Germinal center (tissue), 1 donor: ENCODE results near the gene TDRD3.

Experiments used
- DNase-seq: peaks from one replicate; pipeline ENCODE4 v3.0.0; 2012; ENCODE audit warnings: mixed read lengths, low spot score

TDRD3 gene

DNA sequence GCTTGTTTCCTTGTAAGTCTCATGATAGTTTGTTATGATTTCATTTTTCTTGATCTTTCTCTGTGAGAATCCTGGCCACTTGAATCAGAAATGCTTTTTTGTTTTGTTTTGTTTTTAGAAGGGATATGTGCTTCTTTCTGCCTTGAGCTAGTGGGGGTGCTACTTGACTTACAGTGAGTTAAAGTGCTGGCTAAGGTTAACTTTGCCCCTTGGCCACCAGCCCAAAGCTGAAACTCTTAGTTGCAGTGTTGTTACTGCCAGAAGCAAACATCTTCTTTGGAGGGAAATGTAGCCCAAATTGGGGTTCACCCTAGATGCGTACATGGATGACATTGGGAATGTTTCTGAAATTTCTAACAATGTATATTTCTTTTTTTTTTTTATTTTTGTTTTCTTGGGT, 57.4 kb downstream of the TDRD3 start:
- DNase-seq, result no peak

DNA sequence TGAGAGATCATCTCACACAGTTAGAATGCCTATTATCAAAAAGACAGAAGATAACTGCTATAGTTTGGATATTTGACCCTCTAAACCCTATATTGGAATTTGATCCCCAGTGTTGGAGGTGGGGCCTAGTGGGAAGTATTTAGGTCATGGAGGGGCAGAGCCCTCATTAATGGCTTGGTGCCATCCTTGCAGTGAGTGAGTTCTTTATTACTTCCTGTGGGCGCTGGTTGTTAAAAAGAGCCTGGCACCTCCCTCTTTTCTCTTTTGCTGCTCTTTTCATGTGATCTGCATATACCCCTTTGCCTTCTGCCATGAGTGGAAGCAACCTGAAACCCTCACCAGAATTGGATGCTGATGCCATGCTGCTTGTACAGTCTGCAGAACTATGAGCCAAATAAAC, 66.8 kb downstream of the TDRD3 start:
- DNase-seq, result no peak

DNA sequence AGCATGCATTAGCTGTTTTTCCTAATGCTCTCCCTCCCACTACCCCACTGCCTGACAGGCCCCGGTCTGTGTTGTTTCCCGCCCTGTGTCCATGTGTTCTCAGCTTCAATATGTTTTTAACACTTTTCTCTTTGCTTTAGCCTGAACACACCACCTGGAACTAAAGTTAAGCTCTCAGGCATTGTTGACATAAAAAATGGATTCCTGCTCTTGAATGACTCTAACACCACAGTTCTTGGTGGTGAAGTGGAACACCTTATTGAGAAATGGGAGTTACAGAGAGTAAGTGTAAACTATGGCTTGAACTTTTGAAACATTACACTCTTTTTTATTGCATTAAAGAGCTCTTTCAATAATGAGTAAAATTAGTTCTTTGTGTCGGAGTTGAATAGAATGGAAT, 70.1 kb downstream of the TDRD3 start:
- DNase-seq, result no peak

DNA sequence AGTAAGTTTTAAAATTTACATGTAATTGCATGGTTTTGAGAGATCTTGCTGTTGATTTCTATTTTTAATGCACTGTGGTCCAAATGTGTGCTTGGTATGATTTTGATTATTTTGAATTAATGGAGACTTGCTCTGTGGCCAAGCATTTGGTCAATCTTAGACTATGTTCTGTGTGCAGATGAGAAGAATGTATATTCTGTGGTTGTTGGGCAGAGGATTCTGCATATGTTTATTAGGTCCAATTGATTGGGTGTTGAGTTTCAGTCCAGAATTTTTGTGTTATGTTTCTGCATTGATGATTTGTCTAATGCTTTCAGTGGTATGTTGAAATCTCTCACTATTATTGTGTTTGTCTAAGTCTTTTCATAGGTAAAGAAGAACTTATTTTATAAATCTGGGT, 82.3 kb downstream of the TDRD3 start:
- no peak for DNase-seq

DNA sequence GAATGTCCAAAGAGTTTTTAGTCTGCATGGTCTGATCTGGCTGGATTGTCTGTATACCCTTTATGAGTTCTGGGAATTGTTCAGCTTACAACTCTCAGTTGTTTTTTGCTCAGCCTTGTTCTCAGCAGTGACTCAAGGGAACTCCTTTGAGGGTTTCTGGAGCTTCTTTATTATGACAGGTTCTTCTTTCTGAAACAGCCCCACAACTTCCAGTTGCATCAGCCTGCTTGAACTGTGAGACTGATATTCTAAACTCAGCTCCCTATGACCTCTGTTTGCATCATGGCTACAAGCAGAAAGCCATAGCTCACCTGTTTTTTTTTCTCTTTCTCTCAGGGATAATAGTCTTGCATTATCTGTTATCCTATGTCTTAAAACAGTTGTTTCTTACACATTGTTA, 85.0 kb downstream of the TDRD3 start:
- no peak for DNase-seq

DNA sequence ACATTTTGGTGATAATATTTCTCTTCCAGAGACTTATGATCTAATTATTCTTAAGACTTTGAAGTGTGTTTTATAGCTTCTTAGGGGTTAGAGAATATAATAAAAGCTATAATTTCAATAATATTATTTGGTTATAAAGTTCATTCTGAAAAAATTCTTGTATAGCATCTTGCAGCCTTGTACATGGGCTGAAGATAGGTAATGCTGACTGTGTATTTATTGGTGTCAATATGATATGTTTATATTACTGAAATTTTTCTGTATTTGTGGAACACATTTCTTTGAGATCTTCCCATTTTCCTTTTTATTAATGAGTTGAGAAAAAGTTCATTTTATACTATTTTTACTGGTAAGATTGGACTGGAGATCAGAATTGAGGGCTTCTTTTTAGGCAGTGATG, 87.8 kb downstream of the TDRD3 start:
- no peak for DNase-seq

DNA sequence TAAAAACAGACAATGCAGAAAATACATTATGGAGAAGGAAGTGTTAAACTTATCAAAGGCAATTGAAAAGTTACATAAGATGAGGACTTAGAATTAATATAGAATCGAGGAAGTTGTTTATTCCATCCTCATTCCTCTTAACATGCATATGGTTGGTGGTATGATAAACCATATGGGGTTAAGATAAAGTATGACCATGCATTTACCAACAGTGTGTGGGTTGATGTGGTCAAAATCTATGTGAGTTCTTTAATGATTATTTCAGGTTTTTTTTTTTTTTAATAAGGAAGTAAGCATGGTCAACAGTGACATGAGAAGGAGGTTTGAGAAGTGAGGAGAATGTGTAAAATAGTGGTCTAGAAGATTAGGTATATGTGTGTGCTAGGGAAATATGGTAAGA, 94.5 kb downstream of the TDRD3 start:
- DNase-seq, result no peak

DNA sequence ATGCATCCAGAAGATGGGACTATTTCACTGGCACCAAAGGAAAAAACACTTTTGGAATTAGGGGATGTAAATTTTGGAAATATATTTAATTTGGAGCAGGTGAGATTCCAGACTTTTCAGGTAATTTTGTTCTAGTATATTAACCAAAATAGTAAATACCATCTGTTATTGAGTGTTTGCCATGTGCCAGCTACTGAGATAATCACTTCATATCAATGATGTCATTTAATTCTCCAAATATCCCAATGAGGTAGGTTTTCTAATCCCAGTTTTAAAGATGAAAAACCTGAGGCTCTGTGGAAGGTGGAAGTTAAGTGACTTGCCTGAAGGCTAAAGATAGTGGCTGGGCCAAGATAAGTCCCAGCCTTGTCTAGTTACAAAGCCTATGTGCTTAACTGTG, 95.2 kb downstream of the TDRD3 start:
- no peak for DNase-seq

DNA sequence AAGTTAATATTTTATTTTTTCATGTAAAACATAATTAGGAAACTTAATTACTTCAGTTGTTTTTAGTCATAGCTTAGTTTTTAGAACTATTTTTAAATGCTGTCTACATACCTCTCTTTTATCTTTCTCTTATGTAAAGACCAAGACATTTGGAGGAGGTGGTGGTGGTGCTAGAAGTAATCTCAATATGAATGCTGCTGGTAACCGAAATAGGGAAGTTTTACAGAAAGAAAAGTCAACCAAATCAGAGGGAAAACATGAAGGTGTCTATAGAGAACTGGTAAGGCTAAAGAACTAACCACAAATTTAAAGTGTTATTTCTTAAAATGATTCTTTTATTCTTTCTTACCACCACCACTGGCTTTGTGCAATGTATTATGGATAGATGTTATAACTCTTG, 97.3 kb downstream of the TDRD3 start:
- DNase-seq, result no peak

DNA sequence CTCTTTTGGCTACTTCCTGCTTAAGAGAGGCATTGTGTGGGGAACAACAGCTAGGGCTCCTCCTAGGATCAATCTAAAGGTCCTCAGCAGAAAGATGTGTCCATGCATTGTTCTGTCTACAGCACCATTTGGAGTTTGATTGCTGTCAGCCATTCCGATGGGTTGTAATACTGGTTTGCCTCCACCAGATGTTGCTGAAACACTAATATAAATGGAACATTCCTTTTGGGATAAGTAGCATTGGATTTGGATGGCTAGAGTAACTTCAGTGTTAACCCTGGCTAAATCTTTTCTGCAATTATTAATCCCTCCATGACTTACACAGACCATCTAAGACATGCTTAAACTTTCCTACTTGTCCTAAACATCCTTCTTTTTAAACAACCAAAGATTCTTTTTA, 104.2 kb downstream of the TDRD3 start:
- no peak for DNase-seq

DNA sequence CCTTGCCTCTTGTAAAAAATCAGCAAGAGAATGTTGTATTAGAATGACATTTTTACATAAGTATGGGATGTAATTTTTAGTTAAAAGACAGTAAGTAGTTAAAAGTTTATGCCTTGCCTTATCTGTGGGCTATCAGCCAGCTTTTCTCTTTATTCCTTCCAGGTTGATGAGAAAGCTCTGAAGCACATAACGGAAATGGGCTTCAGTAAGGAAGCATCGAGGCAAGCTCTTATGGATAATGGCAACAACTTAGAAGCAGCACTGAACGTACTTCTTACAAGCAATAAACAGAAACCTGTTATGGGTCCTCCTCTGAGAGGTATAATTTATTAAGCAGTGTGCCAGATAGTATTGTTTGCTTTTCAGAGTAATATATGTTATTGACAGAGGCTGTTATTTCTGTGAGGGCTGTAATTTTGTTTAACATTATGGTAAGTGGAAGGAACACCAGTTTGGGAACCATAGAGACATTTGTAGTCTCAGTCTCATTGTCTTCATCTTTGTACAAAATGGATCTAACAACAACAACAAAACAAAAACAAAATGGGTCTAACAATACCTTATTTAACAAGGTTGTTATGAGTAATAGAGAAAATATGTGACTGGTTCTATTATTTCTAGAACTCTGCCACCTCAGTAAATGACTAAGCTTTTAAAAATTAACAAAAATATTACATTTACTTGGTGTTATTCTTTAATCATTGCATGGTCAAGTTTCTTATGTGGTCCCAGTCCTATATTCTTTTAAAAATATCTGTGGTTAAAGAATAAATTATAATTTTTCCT, 112.8 kb downstream of the TDRD3 start:
- no peak for DNase-seq

DNA sequence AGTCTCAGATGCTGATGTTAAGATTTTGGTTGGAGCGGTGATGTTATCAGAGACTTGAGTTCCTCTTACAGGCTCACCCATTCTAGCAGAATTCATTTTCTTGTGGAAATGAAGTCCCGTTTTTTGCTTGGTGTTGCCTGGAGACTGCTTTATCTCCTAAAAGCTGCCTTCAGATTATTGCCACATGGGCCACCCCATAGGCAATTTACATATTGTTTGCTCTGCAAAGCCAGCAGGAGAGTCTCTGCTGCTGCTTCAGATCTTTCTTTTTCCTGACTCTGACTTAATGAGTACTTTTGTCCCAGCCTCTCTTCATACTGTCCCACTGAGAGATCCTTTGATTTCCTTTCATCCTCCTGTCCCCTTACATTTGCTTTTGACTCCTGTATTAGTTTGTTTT, 114.6 kb downstream of the TDRD3 start:
- no peak for DNase-seq

DNA sequence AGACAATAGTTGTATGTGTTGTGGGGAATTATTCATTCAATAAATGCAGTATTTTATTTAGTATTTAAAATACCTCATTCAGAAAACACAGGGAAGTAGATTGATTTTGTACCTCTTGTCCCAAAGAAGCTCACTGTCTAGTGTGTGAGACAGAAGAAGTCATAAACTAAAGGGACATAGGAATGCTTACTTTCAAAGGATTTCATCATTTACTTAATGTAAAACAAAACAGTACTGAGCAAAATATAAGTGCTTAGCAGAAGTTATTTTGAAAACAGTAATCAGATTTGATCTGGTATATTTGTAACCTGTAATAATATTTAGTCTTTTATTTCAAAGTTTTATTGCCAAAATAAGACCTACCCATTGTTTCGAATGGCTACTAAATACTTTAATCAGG, 117.9 kb downstream of the TDRD3 start:
- no peak for DNase-seq

DNA sequence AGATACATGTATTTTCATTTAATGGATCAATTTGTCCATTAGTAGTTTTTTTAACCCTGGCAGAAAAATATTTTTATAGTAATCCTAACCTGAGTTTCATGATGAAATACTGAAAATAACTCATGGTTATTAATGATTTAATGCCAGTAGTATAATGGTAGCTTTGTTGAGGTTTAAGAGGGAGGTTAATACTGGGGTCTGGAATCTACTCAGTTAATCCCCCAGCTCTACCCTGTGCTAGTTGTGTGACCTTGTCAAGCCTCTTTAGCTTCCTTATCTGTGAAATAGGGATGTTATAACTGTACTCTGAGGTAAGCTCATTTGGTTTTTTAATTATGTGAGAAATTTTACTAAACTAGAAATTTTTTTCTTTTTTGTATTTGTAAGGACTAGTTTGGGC, 122.5 kb downstream of the TDRD3 start:
- no peak for DNase-seq

DNA sequence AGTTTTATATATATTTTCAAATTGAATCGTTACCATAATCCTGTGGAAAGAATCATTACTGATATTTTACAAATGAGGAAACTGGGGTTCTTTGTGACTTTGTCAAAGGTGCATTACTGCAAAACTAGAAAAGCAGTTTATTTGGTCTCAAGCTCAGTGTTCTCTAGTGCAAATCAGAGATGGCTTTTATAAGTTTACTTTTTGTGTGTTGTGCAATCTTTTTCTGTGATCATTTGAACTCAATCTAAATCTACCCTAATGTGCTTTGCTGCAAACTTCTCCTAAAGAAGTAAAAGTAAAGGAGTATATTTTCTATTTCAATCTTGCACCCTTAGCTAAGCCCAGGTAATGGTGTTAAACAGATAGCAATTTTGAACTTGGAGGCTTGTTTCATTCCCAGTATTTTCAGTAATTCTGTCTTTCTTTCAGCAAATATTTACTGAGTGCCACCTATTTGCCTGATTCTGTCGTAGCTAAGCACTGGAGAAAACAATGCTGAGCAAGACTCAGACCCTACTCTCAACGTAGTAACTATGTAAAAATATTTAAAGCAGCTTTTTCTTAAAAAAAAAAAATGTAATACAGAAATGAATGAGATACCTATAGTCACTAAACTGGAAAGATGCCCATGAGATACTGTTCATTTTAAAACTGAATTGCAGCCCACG, 124.0 kb downstream of the TDRD3 start:
- no peak for DNase-seq

DNA sequence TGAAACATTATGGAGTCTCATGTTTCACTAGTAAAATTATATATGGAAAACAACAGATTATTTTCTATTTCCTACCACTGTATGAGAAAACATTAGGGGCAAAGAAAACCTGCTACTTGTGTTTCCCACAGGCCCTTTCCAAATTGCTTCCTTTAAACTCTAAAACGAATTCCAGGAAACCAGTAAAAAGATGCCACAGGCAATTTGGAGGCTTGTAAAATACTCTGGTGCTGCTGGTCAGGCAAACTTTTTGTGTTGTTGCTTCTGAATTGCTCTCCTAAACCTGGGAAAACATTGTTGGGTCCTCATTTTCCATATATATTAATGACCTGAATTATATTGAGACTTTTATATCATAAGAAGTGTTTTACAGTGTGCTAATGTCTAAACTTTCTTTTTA, 141.5 kb downstream of the TDRD3 start:
- DNase-seq, result no peak

DNA sequence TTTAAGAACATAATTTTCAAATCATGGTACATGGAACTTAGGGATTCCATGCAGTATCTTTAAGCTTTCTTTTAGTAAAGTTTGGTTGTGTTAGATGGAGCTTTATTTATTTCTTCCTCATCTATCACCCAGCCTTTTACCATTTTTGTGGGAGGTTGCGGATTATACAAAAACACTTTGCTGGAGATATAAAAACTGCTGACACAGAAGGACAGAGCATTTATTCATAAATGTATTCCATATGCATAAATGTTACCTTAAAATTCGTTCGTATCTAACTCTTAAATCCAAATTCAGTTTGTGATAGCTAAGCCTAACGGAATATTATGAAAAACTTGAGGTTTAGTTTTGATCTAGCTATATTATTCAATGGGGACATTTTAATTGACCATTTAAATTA, 143.3 kb downstream of the TDRD3 start:
- DNase-seq, result no peak

DNA sequence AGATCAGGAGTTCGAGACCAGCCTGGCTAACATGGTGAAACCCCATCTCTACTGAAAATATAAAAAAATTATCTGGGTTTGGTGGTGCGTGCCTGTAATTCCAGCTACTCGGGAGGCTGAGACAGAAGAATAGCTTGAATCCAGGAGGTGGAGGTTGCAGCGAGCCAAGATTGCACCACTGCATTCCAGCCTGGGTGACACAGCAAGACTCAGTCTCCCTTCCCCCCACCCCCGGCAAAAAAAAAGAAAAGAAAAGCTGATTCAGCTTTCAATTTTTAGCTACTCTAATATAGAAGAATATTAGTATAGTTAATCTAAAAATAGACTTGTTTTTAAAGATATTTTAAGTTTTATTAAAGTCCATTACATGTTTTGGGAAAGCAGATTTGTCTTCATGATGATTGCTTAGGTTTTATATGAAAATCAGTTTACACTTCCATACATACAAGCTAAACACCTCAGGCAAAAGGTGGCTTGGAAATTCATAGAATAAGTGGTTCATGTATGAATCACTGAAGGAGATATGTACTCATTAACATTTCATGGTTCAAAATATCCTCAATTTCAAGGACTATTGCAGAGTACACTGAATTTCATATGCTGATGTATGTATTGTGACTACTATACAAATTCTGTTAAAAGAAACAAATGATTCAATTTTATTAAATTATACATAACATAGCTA, 165.2 kb downstream of the TDRD3 start:
- DNase-seq, result no peak

DNA sequence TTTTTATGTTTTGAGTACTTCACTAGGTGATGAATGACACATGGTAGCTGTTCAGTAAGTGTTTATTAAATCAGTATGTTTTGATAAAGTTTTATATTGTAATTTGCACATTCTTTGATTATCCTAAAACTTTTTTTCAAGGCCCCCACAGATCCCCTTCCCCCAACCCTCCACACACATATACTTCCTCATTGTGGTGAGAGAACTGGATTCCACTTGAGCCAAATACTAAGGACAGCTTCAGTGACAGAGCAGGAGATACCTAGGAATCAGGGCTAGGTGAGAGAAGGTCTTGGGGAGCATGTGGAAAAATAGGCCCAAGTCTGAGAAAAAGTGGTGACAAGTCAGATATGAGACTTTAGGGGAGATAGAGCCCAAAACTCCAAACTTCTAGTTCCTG, 174.6 kb downstream of the TDRD3 start:
- DNase-seq, result no peak

DNA sequence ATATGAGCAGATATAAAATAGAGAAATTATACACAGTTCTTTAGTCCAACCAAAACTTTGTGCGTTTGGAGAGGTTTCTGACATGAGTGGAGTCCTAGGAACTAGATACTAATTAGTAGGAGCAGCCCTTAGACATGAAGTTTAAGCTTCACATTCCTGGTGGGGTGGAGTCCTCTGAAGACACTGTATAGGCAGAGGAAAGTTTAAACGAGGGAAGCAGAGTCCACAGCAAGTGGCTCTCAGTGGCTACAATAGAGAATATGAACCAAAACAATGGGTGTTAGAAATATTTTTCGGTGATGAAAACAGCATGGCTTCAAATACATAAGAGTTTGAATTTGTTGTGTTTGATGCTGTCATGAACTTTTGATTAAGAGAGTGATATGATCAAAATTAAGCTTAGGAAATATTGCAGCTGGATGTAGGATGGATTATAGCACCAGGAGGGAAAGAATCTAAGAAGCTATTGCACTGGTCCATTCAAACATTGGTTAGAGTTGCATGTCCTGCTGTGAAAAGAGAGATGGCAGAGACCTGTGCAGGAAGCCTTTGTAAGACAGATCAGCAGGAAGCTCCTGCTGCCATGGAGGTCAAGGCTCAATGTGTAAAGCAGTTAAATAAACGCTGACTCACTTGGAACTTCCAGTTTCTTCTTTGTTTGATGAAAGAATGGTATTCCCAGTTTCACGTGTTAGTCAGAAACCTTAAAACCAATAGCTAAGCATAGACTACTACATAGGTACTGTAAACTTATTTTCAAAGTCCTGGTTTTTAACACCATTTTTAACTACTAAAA, 175.2 kb downstream of the TDRD3 start:
- no peak for DNase-seq

DNA sequence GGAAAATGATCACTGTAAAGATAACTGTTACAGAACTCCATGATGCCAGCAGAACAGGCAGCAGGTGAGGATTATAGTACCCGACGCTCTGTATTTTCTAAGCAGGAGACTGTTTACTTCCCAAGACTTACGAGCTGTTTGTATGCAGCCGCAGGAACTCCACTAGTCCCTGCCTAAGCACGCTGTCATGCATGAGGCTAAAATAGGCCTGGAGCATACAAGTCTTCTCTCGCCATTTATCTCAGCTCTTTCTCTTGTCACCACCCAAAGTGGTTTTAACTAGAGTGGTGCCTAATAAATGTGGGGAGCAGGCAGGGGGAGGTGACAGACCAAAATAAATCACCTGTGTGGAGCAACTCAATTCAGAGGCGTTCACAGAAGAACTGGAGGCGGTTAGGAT, 175.8 kb downstream of the TDRD3 start:
- no peak for DNase-seq

DNA sequence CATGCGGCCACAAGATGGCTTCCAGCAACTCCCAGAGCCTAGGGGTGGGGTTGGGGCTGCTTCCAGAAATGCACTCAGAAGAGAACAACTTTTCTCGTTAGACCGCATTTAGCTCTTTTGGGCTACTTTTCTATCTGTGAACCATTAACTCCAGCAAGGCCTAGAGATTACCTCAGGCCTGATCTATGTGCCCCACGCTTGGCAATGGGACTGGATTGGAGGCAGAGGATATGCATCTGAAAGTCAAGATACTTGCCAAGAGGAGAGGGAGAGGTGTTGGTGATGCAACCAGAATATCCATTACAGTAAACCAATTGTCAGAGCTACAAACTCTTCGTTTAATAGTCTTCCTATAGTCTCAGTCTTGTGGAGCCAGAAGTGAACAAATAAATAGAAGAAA, 177.7 kb downstream of the TDRD3 start:
- DNase-seq, result no peak

DNA sequence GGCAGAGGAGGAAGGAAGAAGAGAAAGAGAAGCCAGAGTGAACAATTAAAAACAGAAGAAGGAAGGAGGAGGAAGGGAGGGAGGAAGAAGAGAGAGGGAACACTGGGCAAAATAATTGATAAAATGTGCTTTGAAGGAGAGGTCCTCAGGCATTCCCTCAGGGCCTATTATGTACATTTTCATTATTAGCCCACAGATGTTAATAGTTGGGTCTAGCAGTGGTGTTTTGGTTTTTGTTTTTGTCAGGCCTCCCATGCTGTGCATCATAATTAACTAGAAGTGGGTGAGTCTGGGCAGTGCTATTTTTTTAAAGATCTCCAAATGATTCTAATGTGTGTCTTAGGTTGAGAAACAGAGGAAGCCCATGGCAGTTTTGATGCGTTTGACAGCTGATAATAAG, 178.1 kb downstream of the TDRD3 start:
- no peak for DNase-seq
